T-helper 17 cell (primary cell): ENCODE measurements around the gene OR2J1. TPM values are rescaled to one million over a fixed set of nuclear protein-coding genes. Genes with fewer than 3 reads are reported as not detected.
"Not testable (repeated sequence)": the region's sequence is repeated elsewhere in the genome, so short reads cannot be mapped to it uniquely, and the experiment has no call there.

Experiments
- ATAC-seq: fragments of 150-1000 bp; cut with Tn5 transposase; 2 replicates; pipeline ENCODE4 v1.10.0; 2021; ENCODE audit warnings: mild to moderate bottlenecking, moderate library complexity
- DNase-seq, 3 donors: peaks; one replicate each; pipeline versions ENCODE4 v3.0.0 to v3.0.0-alpha.2; 2020 to 2021
- H3K9me3 ChIP-seq: one replicate; pipeline ENCODE4 v1.7.0; 2013; ENCODE audit warnings: low read length, mild to moderate bottlenecking; ENCODE audit not compliant: control insufficient read depth, poor library complexity, severe bottlenecking
- H3K27ac Mint-ChIP-seq: one replicate; pipeline ENCODE4 v1.8.0; 2022; ENCODE audit warnings: mild to moderate bottlenecking, moderate library complexity, mixed read lengths
- H3K27me3 Mint-ChIP-seq: one replicate; pipeline ENCODE4 v1.8.0; 2022; ENCODE audit warnings: mixed read lengths
- H3K36me3 Mint-ChIP-seq: one replicate; pipeline ENCODE4 v1.8.0; 2022; ENCODE audit warnings: low read depth, mixed read lengths
- H3K4me1 Mint-ChIP-seq: one replicate; pipeline ENCODE4 v1.8.0; 2022; ENCODE audit warnings: mild to moderate bottlenecking, mixed read lengths
- H3K4me3 Mint-ChIP-seq: one replicate; pipeline ENCODE4 v1.8.0; 2022; ENCODE audit warnings: mild to moderate bottlenecking, moderate library complexity, mixed read lengths
- total RNA-seq, 4 donors: library from RNA in 2 of 4; stranded (reverse) in 2 of 4; gene quantifications; one replicate each; pipeline ENCODE4 v1.2.3 and lab custom pipeline; 2022 to 2026

OR2J1 gene
- total RNA-seq, 2 donors from 2014 or later: not detected

DNA sequence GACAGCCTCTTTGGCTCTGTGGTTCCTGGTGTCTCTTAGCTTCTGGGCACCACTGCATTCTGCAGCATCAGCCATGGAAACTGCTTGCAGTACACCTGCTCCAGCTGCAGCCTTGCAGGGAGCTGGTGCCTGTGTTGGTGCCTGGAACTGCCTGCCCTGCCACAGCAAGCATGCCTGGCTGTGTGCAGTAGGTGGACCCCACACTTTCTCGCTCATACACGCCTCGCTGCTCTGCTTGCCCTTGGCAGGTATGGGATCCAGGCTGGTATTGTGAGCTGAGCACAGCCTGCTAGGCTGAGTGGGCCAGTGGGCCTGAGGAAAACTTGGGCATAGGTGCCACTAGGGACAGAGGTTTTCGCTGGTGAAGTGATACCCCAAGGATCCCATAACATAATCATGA, 31.4 kb downstream of the OR2J1 start:
- Mint-ChIP-seq H3K36me3 (peaks cover 7% of the 10 kb centered on the region), H3K27ac (no peak overlapping the region), H3K4me1 (no peaks in the 10 kb centered on the region), H3K27me3 (peaks cover 69% of the 10 kb centered on the region), H3K4me3 (no peak overlapping the region)
- ATAC-seq (no peak), DNase-seq (no peak)
- no peaks in the 10 kb centered on the region for H3K9me3 ChIP-seq

DNA sequence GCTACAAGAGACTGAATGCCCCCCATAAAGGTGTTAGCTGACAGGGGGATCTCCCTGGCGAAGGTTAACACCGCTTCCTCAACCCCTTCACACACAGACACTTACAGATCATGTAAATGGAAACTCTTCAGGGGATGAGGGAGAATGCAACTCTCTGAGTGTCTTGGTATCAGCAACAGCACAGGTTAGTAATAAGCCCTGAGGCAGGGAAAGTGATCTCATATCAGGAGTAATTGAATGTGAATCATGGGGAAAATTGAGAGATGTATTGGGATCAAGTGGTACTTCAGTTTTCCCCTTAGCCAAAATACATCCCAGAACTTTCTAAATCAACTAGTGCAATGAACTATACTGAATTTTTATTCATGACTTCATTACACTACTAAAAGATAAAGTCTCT, 32.4 kb downstream of the OR2J1 start:
- Mint-ChIP-seq H3K4me1 (no peaks in the 10 kb centered on the region), H3K27me3 (peaks cover 64% of the 10 kb centered on the region), H3K36me3 (peaks cover 7% of the 10 kb centered on the region), H3K4me3 (no peak overlapping the region), H3K27ac (no peak overlapping the region)
- ATAC-seq: no peak
- no peak for DNase-seq
- no peaks in the 10 kb centered on the region for H3K9me3 ChIP-seq

DNA sequence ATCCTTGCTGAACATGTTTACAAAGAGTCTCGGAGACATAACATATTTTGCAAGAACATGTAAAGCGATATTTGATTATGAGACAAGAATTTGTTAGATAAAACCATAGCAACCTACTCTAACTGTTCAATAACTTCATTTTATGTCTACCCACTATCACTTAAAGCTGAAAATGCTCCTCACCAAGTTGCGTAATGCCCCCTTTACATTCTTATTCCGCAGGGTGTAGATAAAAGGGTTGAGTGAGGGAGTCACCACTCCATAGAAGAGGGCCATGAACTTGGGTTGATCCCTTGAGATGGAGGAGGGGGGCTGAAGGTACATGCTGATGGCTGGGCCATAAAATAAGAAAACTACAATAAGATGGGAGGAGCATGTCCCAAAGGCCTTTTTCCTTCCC, 38.4 kb downstream of the OR2J1 start:
- Mint-ChIP-seq H3K27ac (no peak overlapping the region), H3K27me3 (peaks cover 46% of the 10 kb centered on the region), H3K36me3 (peaks cover 4% of the 10 kb centered on the region), H3K4me3 (no peak overlapping the region), H3K4me1 (no peaks in the 10 kb centered on the region)
- ATAC-seq: no peak
- DNase-seq: no peak
- no peaks in the 10 kb centered on the region for H3K9me3 ChIP-seq

DNA sequence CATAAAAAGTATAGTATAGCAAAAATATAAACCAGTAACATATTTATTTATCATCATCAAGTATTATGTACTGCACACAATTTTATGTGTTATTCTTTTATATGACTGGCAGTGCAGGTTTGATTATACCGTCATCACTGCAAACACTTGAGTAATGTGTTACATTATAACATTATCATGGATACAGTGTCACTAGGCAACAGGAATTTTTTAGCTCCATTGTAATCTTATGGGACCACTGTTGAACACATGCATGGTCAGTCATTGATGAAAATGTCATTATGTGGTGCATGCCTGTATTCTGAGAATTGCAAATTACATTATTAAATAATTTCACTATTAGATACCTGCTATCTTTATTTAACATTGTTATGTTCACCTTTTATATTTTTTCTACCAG, 42.3 kb downstream of the OR2J1 start:
- DNase-seq: no peak
- peaks cover 34% of the 10 kb centered on the region for H3K27me3 Mint-ChIP-seq
- no peaks in the 10 kb centered on the region for H3K9me3 ChIP-seq
- no peaks in the 10 kb centered on the region for H3K4me1 Mint-ChIP-seq
- no peak overlapping the region for H3K4me3 Mint-ChIP-seq
- H3K27ac Mint-ChIP-seq: no peak overlapping the region
- no peaks in the 10 kb centered on the region for H3K36me3 Mint-ChIP-seq
- ATAC-seq: no peak

DNA sequence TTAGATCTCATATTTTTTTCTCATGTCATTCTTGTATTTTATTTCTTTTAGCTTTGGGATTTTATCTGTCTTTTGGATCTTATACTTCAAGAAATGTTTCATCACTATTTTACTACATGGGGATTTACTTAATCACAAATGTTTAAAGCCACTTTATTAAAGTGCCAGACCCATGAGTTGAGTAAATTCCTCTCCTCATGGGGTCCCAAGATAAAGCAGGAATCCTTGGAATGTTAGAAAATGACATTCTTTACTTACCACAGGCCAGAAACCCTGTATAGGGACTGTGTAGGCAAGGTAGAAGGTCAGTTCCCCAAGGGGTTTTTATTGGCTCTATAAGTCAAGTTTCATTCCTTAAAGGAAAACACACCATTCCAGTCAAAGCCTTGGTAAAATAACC, 43.0 kb downstream of the OR2J1 start:
- Mint-ChIP-seq H3K36me3 (no peaks in the 10 kb centered on the region), H3K27me3 (peaks cover 34% of the 10 kb centered on the region), H3K4me1 (no peaks in the 10 kb centered on the region), H3K27ac (no peak overlapping the region), H3K4me3 (no peak overlapping the region)
- no peaks in the 10 kb centered on the region for H3K9me3 ChIP-seq
- DNase-seq (no peak), ATAC-seq (no peak)

DNA sequence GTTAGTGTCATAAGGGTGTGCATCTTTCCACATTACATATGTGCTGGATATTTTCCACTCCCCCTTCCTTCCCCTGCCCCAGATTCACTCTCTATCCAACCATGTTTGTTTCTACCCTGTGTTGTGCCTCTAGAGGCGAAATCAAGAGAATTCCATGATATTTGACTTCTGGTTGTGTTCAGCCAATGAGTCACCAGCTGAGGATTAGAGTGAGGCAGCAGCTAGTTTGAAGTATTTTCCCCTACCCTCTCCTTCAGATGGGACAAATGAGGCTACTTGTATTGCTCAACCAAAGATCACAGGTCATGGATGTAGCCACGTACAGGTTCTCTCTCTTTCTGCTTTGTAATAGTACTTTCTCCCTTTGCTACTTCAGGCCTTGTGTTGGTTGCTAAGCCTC, 46.9 kb downstream of the OR2J1 start:
- ATAC-seq (no peak), DNase-seq (no peak)
- H3K4me3 Mint-ChIP-seq: no peak overlapping the region
- H3K9me3 ChIP-seq: peaks cover 3% of the 10 kb centered on the region
- peaks cover 11% of the 10 kb centered on the region for H3K27me3 Mint-ChIP-seq
- H3K36me3 Mint-ChIP-seq: no peaks in the 10 kb centered on the region
- no peak overlapping the region for H3K27ac Mint-ChIP-seq
- no peaks in the 10 kb centered on the region for H3K4me1 Mint-ChIP-seq

DNA sequence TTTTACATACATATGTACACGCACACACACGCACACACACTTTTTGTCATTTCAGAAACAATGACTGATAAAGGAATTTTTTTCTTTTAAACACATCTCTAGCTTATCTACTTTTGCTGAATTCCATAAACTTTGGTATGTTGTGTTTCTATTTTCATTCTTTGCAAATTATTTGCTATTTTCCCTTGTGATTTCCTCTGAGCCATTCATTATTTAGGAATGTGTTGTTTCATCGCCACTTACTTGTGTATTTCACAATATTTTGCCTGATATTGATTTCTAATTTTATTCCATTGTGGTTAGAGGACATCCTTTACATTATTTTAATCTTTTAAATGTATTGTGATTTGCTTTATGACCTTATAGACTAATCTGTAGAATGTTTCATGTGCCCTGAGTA, 47.8 kb downstream of the OR2J1 start:
- H3K27me3 Mint-ChIP-seq: peaks cover 11% of the 10 kb centered on the region
- DNase-seq (no peak), ATAC-seq (no peak)
- no peaks in the 10 kb centered on the region for H3K4me1 Mint-ChIP-seq
- H3K4me3 Mint-ChIP-seq: no peak overlapping the region
- H3K9me3 ChIP-seq: peaks cover 3% of the 10 kb centered on the region
- no peak overlapping the region for H3K27ac Mint-ChIP-seq
- H3K36me3 Mint-ChIP-seq: no peaks in the 10 kb centered on the region

DNA sequence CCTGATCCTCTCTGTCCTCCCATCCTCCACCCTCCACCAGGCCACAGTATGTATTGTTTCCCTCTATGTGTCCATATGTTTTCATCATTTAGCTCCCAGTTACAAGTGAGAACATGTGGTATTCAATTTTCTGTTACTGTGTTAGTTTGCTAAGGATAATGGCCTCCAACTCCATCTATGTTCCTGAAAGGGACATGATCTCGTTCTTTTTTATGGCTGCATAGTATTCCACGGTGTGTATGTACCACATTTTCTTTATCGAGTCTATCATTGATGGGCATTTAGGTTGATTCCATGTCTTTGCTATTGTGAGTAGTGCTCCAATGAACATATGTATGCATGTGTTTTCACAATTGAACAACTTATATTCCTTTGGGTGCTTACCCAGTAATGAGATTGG, 50.2 kb downstream of the OR2J1 start:
- H3K27ac Mint-ChIP-seq, H3K4me3 Mint-ChIP-seq, H3K9me3 ChIP-seq, ATAC-seq, H3K4me1 Mint-ChIP-seq, DNase-seq, H3K36me3 Mint-ChIP-seq: not testable (repeated sequence)
- peaks cover 15% of the 10 kb centered on the region for H3K27me3 Mint-ChIP-seq

Other genes with a start within 250 kb of the OR2J1 start
- 10 to 100 TPM; 21.9 to 22.0 TPM for gene TRIM27, start 175.5 kb upstream of the OR2J1 start, total RNA-seq
- gene ZNF311, start 94.2 kb upstream of the OR2J1 start, total RNA-seq: under 1 TPM; 0.10 to 0.40 TPM
- not detected for gene OR2W1, start 54.3 kb upstream of the OR2J1 start, total RNA-seq
- not detected for gene OR2B3, start 12.2 kb upstream of the OR2J1 start, total RNA-seq
- not detected for gene OR2J3, start 8.6 kb downstream of the OR2J1 start, total RNA-seq
- not detected for gene OR2J2, start 71.4 kb downstream of the OR2J1 start, total RNA-seq
- not detected for gene OR14J1, start 202.2 kb downstream of the OR2J1 start, total RNA-seq